8988T (cell line): Measurements from ENCODE around the gene AMIGO1.

Experiments used
- DNase-seq: peaks from one replicate; pipeline ENCODE4 v3.0.0; 2011

Gene AMIGO1

GRCh38 chr1:109509176-109510134, at the start of gene AMIGO1:
Gene AMIGO1 (minus strand): TSS chr1:109509727. CDS start chr1:109508912, 815 bp downstream.
- DNase-seq = peak; percentile 76

- no peak for DNase-seq
Measured at GRCh38 chr1:109557520-109557919, 48.0 kb upstream of the AMIGO1 start.

- DNase-seq = no peak
Measured at GRCh38 chr1:109556563-109556962, 47.0 kb upstream of the AMIGO1 start.

GRCh38 chr1:109548321-109549267, 39.1 kb upstream of the AMIGO1 start, which contains the start of gene GNAI3:
Gene GNAI3 (plus strand): TSS chr1:109548615. CDS start chr1:109548721, 106 bp downstream.
- DNase-seq = peak; percentile 64

GRCh38 chr1:109547463-109548320, 38.2 kb upstream of the AMIGO1 start:
- no peak for DNase-seq

GRCh38 chr1:109546311-109547109, 37.0 kb upstream of the AMIGO1 start:
- peak; percentile 49 for DNase-seq

GRCh38 chr1:109543988-109544735, 34.6 kb upstream of the AMIGO1 start:
- no peak for DNase-seq

- DNase-seq = no peak
Measured at GRCh38 chr1:109543283-109543987, 33.9 kb upstream of the AMIGO1 start.

GRCh38 chr1:109542657-109543056, 33.1 kb upstream of the AMIGO1 start:
- no peak for DNase-seq

- no peak for DNase-seq
Measured at GRCh38 chr1:109541102-109541501, 31.6 kb upstream of the AMIGO1 start.

GRCh38 chr1:109539676-109540075, 30.1 kb upstream of the AMIGO1 start, which contains the start of gene GPR61:
Gene GPR61 (plus strand): TSS chr1:109539872. CDS start chr1:109543023, 3,151 bp downstream.
- no peak for DNase-seq

- DNase-seq = no peak
Measured at GRCh38 chr1:109538827-109539555, 29.5 kb upstream of the AMIGO1 start.

- DNase-seq = no peak
Measured at GRCh38 chr1:109537450-109538178, 28.1 kb upstream of the AMIGO1 start.

GRCh38 chr1:109535971-109536491, 26.5 kb upstream of the AMIGO1 start:
- no peak for DNase-seq

GRCh38 chr1:109535481-109535880, 26.0 kb upstream of the AMIGO1 start:
- no peak for DNase-seq

- no peak for DNase-seq
Measured at GRCh38 chr1:109534307-109534858, 24.9 kb upstream of the AMIGO1 start.

- DNase-seq = peak; percentile 67
Measured at GRCh38 chr1:109532365-109533136, 23.0 kb upstream of the AMIGO1 start.
